Measurements from ENCODE around the gene UBTD2. TPM values are rescaled to one million over a fixed set of nuclear protein-coding genes. Genes with fewer than 3 reads are reported as not detected.

Gene UBTD2
- total and polyA plus RNA-seq, 2 donors from 2014 or later, result 12.9 to 17.8 TPM

DNA sequence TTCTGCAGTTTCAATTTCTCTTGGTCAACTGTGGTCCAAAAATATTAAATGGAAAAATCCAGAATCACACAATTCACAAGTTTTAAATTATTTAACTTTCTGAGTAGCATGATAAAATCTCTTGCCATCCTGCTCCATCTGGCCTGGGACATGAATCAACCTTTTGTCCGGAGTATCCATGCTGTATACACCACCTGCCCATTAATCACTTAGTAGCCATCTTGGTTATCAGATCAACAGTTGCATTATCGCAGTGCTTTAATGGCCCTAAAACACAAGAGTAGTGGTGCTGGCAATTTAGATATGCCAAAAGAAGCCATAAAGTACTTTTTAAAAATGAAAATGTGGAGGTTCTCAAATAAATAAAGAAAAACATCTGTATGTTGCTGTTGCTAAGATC lies 64.3 kb downstream of the UBTD2 start:
- TF ChIP-seq, protein P1, sequence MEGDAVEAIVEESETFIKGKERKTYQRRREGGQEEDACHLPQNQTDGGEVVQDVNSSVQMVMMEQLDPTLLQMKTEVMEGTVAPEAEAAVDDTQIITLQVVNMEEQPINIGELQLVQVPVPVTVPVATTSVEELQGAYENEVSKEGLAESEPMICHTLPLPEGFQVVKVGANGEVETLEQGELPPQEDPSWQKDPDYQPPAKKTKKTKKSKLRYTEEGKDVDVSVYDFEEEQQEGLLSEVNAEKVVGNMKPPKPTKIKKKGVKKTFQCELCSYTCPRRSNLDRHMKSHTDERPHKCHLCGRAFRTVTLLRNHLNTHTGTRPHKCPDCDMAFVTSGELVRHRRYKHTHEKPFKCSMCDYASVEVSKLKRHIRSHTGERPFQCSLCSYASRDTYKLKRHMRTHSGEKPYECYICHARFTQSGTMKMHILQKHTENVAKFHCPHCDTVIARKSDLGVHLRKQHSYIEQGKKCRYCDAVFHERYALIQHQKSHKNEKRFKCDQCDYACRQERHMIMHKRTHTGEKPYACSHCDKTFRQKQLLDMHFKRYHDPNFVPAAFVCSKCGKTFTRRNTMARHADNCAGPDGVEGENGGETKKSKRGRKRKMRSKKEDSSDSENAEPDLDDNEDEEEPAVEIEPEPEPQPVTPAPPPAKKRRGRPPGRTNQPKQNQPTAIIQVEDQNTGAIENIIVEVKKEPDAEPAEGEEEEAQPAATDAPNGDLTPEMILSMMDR (IDR thresholded peaks at IDR 0.05; ENCODE audit: borderline replicate concordance, extremely low read depth, insufficient read depth), result no peak
- intact Hi-C loops (cut with DNase I), result no loop called here
- Histone ChIP-seq H3K4me1 (ENCODE audit: control insufficient read depth in 2 of 3, insufficient read depth in 2 of 3, low read depth in 1 of 3, low read length in 3 of 3) (no peaks in the 10 kb centered on the region), H3K27ac (ENCODE audit: low read depth in 2 of 2, low read length in 2 of 2) (no peak overlapping the region), H3K4me3 (ENCODE audit: low read length in 3 of 3) (no peak overlapping the region), H3K36me3 (ENCODE audit: control insufficient read depth in 2 of 3, insufficient read depth in 3 of 3, low read length in 3 of 3) (peaks cover 0 to 2% (median 0%) of the 10 kb centered on the region in 3 donors), H3K9ac (ENCODE audit: low read length in 3 of 3) (no peak overlapping the region), H3K27me3 (ENCODE audit: control insufficient read depth, insufficient read depth, low read length) (no peaks in the 10 kb centered on the region), H3K9me3 (ENCODE audit: control insufficient read depth in 2 of 3, insufficient read depth in 1 of 3, low read length in 3 of 3) (no peaks in the 10 kb centered on the region)
- FAIRE-seq (no peak), DNase-seq (no peak)

DNA sequence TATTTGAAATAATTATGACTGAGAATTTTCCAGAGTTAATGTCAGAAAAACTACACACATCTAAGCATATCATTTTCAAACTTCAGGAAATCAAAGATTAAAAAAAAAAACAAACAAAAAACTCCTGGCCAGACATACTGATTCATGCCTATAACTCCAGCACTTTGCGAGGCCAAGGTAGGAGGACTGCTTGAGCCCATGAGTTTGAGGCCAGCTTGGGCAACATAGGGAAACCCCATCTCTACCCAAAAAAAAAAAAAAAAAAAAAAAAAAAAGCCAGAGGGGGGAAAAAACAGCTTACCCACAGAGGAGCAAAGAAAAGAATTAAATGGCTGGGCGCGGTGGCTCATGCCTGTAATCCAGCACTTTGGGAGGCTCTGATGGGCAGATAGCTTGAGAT lies 67.2 kb downstream of the UBTD2 start:
- FAIRE-seq (no peak), DNase-seq (no peak)
- TF ChIP-seq, protein P1 (IDR thresholded peaks at IDR 0.05; ENCODE audit: borderline replicate concordance, extremely low read depth, insufficient read depth), result no peak
- no peak overlapping the region for H3K4me3 ChIP-seq (ENCODE audit: low read length in 3 of 3)
- no peaks in the 10 kb centered on the region for H3K27me3 ChIP-seq (ENCODE audit: control insufficient read depth, insufficient read depth, low read length)
- H3K36me3 ChIP-seq (ENCODE audit: control insufficient read depth in 2 of 3, insufficient read depth in 3 of 3, low read length in 3 of 3), result peaks cover 0 to 5% (median 0%) of the 10 kb centered on the region in 3 donors
- intact Hi-C loops (cut with DNase I), result no loop called here
- H3K4me1 ChIP-seq (ENCODE audit: control insufficient read depth in 2 of 3, insufficient read depth in 2 of 3, low read depth in 1 of 3, low read length in 3 of 3), result no peaks in the 10 kb centered on the region
- H3K9ac ChIP-seq (ENCODE audit: low read length in 3 of 3), result no peak overlapping the region
- no peak overlapping the region for H3K27ac ChIP-seq (ENCODE audit: low read depth in 2 of 2, low read length in 2 of 2)
- H3K9me3 ChIP-seq (ENCODE audit: control insufficient read depth in 2 of 3, insufficient read depth in 1 of 3, low read length in 3 of 3), result no peaks in the 10 kb centered on the region

DNA sequence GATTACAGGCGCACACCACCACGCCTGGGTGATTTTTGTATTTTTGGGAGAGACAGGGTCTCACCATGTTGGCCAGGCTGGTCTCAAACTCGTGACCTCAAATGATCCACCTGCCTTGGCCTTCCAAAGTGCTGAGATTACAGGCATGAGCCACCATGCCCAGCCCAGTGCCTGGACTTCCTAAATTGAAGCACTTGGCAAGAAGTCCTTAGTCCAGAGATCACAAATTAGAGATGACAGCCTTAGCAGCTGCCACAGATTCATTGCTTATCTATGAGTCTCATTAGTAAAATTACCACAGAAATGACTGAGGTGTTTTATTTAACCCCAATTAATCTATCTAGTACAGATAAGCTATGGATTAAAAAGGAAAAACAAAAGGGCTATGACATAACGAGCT lies 70.4 kb downstream of the UBTD2 start:
- TF ChIP-seq, protein P1 (IDR thresholded peaks at IDR 0.05; ENCODE audit: borderline replicate concordance, extremely low read depth, insufficient read depth), result no peak
- peaks cover 0 to 5% (median 0%) of the 10 kb centered on the region in 3 donors for H3K36me3 ChIP-seq (ENCODE audit: control insufficient read depth in 2 of 3, insufficient read depth in 3 of 3, low read length in 3 of 3)
- no peak overlapping the region for H3K4me3 ChIP-seq (ENCODE audit: low read length in 3 of 3)
- H3K9ac ChIP-seq (ENCODE audit: low read length in 3 of 3), result no peak overlapping the region
- intact Hi-C loops (cut with DNase I), result no loop called here
- DNase-seq, result no peak
- H3K27ac ChIP-seq (ENCODE audit: low read depth in 2 of 2, low read length in 2 of 2), result no peak overlapping the region
- H3K27me3 ChIP-seq (ENCODE audit: control insufficient read depth, insufficient read depth, low read length), result no peaks in the 10 kb centered on the region
- no peaks in the 10 kb centered on the region for H3K9me3 ChIP-seq (ENCODE audit: control insufficient read depth in 2 of 3, insufficient read depth in 1 of 3, low read length in 3 of 3)
- no peak for FAIRE-seq
- no peaks in the 10 kb centered on the region for H3K4me1 ChIP-seq (ENCODE audit: control insufficient read depth in 2 of 3, insufficient read depth in 2 of 3, low read depth in 1 of 3, low read length in 3 of 3)

DNA sequence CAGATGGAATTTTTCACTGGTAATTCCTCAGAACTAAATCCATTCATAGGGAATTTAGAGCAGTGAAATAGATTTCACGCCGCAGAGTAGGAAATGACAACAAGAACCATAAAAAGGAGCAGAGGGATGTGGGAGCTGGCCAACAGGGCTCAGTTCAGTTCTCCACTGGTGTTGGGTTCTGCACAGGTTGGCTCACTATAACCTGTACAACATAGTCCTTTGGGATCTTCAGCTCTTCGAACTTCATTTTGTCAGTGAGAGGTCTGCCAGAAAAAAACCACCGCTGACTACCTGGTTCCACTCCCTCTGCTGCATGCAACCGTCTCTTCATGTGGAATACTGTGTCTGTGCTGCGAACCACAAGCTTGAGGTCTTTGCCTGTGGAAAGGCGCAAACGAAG lies 71.9 kb downstream of the UBTD2 start:
- H3K9me3 ChIP-seq (ENCODE audit: control insufficient read depth in 2 of 3, insufficient read depth in 1 of 3, low read length in 3 of 3), result no peaks in the 10 kb centered on the region
- FAIRE-seq, result no peak

More for the DNA sequence above, 71.9 kb downstream of the UBTD2 start:
- Histone ChIP-seq H3K9ac (ENCODE audit: low read length in 3 of 3) (no peak overlapping the region), H3K27me3 (ENCODE audit: control insufficient read depth, insufficient read depth, low read length) (no peaks in the 10 kb centered on the region), H3K4me3 (ENCODE audit: low read length in 3 of 3) (no peak overlapping the region), H3K4me1 (ENCODE audit: control insufficient read depth in 2 of 3, insufficient read depth in 2 of 3, low read depth in 1 of 3, low read length in 3 of 3) (no peaks in the 10 kb centered on the region), H3K36me3 (ENCODE audit: control insufficient read depth in 2 of 3, insufficient read depth in 3 of 3, low read length in 3 of 3) (peaks cover 0 to 5% (median 0%) of the 10 kb centered on the region in 3 donors), H3K27ac (ENCODE audit: low read depth in 2 of 2, low read length in 2 of 2) (no peak overlapping the region)
- TF ChIP-seq, protein P1 (IDR thresholded peaks at IDR 0.05; ENCODE audit: borderline replicate concordance, extremely low read depth, insufficient read depth), result no peak
- no peak for DNase-seq
- intact Hi-C loops (cut with DNase I), result no loop called here

All from kidney (tissue), 14 donors.